GM18517 (cell line): ENCODE measurements around the gene HES3.

Experiments
- ATAC-seq: cut with Tn5 transposase; IDR thresholded peaks from one replicate; pipeline ENCODE4 v1.9.1; 2021; ENCODE audit warnings: mild to moderate bottlenecking, moderate library complexity; ENCODE audit not compliant: unreplicated experiment

Gene HES3

DNA sequence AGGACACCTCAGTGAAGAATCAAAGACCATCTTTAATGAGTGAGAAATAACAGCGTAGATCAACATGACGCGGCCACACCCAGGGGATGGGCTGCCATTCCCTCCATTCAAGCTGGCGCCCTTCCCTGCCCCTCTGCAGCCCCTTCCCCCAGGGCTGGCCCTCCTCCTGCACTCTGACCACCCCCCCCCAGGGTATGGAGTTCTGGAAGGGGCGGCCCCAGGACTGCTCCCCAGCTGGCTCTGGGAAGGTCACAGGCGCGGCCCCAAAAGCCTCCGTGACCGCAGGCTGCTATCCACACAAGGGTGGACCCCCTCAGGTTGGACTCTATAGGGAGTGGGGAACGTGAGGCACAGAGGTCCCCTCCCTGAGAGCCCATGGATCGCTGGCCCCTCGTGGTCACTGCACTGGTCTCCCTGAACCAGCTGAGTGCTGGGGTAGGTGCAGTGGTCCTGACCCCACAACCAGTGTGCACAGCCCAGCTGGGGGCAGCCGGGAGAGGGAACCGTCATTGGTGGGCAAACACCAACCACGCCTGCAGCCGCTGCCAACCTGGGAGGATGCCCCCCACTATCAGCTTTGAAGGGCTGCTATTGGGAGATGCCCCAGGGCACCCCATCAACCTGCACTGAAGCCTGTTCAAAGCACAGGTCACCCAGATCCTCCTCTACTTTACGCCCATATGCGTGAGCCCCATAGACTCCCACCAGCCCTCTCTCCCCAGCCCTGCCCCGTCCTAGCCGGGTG lies 33.0 kb downstream of the HES3 start:
- ATAC-seq = no peak

DNA sequence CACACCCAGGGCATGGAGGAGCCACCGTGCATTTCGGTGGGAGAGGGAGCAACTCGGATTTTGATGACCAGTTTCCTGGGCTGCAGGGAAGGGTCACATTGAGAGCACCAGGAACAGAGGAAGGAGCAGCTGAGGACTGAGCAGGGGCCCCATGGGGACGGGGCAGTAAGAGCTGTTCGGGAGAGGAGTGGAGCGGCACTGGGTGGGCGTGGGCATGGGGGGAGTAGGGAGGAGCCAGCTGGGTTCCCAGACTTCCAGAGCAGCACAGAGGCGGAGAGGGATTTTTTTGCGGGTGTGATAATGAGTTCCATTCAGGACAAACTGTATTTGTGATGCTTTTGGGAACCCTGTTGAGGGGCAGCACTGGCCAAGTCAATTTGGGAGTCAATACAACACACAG lies 34.3 kb downstream of the HES3 start:
- no peak for ATAC-seq

DNA sequence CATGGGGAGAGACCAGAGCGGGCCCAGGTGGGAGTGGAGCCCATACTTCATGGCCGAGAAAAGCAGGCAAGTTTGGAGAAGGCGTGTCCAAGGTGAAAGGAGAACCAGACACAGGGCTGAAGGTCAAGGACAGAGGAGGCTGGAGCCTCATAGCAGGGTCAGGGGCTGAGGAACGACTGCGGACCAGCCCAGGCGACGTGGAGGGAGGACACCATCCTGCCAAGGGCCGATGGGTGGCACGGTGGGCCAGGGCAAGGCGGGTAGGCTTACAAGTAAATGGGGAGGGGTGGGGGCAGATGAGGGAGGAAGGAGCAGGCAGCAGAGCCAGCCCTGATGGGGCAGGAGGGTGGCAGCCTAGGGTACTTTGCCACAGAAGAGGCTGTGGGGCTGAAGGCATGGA lies 35.1 kb downstream of the HES3 start:
- ATAC-seq = no peak

DNA sequence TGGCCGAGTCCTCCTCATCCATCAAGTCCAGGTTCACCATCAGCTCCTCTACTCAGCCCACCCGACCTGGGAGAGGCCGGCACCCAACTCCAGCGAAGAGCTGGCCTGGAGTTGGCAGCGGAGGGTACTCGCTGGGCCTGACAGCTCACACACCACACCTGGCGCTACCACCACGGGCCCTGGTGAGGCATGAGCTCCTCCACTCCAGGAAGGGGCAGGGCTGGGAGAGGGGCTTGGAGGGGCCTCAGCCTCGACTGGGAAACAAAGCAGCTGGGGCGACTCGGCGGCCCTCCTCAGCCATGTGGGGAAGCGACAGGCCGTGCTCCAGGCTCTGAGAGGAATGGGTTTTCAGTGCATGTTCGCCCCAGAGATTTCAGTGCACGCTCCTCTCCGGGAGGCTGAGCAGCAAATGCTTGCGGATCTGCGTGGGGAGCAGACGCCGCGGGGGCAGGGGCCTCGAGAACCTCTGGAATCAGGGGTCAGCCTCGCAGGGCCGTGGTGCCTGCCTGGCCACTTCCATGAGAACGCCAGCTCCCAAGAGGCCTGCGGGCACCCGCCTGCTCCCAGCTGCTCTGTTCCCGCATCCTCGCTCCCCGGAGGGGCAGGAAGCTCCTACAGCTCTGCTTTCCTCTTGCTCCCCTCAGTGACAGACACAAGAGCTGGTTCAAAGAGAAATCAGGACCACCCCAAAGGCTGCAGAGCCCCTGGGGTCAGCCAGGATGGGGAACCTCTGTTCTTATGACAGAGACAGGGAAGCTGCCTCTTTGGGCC lies 35.8 kb downstream of the HES3 start:
- no peak for ATAC-seq

DNA sequence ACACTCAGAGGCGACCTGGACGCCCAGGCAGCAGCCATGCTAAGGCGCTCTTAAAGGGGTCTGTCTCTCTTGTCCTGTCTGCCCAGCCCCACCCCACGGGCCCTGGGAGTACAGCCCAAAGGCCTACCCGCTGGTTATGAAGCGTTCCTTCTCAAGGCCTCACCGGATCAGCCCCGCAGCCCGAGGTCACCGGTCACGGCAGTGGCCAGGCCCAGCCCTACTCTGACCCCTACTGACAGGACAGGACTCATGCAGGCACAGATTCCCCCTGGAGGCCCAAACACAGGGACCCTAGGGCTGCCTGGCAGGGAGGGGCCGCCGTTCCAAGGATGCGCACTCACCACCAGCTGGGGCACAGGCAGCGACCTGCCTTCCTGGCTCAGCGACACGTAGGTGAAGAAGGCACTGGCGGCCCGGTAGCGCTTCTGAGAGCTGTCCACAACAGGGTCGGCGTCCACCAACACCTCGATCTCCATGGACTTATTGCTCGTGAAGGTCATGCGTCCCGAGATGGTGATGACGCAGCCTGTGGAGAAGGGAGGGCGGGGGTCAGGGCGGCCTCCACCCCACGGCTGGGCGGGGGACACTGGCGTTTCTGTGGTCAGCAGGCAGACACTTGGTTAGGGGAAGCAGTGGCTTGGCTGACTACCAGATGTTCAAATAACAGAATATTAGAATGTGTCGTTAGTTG lies 36.9 kb downstream of the HES3 start:
- ATAC-seq = no peak

DNA sequence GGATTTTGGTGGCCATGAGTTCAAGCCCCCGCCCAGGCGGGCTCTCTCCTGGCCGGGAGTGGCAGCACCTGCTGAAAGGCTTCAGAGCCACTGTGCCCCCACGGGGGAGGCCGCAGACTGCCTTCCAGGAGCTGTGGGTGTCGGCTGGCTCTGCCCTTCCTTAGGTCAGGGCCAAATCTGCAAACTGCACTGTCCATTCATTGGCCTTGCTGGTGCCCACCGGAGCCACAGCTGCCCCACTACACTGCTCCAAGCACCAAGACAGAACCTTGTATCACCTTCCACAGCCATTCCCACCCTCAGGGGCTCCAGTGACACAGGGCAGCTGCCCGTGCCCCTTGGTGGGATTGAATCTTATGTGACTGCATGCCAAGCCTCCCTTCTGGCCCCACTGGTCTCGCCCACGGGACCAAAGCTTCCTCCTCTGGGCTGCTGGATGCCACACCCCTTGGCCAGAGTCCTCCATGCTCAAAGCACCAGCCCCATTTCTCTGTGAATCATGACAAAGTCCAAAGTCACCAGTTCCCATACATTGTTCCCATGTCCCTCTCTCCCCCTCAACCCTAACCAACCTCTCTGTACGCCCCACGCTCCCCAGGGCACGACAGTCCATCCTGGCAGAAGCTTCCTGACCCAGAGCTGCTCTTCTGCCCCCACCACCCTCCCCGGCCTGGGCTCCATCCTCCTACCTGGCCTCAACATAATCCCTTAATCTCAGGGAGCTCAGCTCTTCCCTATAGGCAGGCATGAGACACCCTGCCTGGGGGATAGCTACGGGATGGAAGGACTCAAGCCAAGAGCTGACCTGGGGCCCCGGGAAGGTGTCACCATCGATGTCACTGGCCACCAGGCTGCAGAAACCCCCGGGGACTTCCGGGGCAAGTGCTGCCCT lies 37.8 kb downstream of the HES3 start:
- no peak for ATAC-seq

DNA sequence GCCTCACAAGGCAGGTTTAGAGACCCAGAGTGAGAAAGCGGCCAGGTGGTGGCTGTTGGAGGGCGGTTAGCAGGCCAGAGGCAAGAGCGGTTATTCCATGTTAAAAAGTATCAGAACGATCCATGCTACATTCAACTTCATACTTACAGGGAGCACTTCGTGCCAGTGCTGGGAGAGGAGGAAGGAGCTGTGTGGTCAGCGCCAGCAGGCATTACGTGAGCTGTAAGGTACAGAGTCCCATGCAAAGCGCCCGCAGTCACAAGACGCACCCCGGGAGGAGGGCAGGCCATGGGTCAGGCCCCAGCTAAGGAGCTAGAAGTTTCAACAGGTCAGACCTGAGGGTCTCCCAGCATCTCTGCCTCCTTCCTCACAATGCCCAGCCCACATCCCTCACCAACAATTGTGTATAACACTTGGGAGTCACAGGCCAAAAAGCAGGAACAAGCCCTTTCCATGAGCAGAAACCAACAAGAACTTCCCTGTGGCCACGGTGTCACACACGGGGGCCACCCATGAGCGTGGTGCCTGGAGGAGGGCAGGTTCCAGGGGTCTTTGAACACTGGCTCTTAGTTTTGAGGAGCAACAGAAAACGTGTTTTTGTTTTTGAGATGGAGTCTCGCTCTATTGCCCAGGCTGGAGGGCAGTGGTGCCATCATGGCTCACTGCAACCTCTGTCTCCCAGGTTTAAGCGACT lies 38.7 kb downstream of the HES3 start:
- ATAC-seq = no peak

DNA sequence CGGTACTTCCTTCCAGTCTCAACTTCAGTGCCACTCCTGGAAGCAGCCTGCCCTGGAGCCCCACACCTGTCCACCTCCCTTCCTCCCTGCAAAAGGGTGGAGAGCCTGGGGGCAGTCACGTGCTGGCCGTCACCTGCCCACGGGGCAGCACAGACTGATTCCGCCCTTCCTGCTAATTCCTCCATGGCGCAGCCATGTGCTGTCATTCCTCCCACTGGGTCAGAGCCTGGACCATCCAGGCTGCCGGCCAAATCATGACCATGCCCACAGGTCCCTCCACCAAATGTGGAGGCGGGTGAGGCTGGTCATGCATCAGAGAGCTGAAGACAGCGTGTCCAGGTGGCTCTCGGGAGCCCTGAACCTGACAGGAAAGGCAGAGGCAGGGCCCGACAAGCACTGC lies 41.4 kb downstream of the HES3 start:
- no peak for ATAC-seq

DNA sequence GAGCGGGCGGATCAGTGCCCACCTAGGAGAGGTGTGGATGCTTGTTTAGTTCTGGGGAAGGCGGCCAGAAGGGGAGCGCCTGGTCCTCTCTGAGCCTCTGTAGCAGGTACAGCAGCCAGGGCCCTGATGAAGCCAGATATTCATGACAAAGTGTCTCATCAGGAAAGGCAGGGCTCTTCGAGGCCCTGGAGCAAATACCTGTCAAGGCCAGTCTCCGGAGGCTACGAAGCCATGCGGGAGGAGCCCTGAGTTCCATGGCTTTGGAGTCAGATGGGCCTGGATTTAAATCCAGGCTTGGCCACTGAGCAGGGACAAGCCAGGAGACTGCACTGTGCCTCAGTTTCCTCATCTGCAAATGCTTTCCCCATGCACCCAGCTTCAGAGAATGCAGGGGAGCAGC lies 42.3 kb downstream of the HES3 start:
- no peak for ATAC-seq

DNA sequence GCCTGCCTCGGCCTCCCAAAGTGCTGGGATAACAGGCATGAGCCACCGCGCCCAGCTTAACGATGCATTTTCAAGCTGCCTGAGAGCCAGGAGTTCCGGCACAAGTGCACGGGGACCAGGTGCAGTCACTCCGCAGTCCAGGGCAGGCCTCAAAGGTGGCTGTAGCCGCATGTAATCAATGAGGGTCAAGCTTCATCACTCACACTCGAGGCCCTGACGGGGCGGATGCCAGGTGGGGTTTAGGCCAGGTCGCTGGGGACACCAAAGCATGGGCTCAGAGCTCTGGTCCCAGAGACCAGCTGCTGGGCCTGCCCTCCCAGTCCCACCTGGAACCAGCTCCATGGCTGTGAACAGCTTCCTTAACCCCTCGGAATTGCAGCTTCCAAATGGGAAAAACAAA lies 43.0 kb downstream of the HES3 start:
- no peak for ATAC-seq

DNA sequence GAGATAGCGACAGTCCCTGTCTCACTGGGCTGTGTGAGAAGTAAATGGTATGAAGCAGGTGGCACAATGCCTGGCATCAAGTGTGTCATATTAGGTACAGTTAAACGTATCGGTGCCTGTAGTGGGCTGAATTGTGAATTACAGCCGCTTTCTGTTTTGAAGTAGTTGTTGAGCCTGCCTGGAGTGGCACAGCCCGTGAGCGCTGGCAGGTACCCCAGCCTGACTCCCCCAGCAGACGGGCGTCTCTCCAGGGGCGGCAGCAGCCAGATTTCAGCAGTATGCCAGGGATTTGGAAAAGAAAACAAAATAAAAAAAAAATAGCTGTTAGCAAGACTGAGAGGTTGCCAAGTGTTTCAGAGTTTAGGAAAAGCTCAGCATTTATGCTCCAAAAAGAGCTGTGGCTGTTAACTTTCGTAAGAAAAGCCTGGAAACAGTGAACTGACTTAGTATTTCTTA lies 43.5 kb downstream of the HES3 start:
- ATAC-seq = no peak

DNA sequence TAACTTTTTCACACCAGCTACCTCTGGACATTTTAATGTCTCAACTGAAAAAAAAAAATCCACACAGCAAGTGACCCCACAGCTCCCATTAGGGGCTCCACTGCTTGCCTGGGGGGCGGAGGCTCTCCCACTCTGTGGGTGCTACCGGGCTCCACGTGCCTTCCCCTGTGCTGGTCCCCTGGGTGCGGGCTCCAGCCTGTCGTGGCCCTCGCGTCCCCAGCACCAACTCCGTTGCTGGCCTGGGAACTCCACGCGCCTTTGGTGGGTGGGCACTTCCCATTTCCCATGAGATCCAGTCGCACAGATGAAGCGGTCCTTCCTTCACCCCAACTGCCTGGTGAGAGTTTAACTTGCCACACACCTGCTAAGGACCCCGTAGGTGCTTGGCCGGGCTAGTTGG lies 44.0 kb downstream of the HES3 start:
- no peak for ATAC-seq

DNA sequence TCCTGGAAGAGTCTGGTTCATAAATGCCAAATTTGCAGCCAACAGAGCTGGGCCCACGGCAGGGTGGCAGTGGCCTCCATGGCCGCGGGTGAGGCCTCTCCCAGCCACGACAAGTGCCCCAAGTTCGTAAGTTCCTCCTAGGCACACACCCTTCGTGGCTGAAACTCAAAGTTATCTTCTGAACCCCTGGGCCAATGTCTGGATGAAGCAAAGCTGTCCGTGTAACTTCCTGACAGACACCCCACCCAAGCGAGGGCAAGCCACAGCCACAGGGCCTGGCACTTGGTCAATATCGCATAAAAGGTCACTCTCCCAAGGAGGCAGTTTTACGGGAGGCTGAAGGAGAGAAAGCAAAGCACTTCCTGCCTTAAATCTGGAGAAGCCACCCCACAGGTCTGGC lies 44.7 kb downstream of the HES3 start:
- no peak for ATAC-seq

DNA sequence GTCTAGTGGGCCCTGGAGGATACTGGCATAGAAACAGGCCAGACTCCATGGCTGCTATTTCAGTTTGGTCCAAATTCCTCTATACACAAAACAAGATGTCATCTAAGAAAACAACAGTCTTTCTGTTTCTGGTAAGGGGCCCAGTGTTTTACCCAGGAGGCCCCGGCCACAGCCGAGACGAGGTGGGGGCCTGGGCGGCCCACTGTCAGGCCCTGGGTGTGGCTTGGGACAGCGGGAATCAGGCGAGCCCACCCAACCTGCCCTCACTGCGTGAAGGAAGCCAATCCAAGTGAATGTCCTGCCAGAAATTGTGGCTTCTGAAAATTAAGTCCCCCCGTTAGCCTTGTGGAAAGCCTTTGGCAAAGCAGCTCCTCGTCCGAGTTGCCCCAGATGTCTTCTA lies 48.1 kb downstream of the HES3 start:
- ATAC-seq = no peak

DNA sequence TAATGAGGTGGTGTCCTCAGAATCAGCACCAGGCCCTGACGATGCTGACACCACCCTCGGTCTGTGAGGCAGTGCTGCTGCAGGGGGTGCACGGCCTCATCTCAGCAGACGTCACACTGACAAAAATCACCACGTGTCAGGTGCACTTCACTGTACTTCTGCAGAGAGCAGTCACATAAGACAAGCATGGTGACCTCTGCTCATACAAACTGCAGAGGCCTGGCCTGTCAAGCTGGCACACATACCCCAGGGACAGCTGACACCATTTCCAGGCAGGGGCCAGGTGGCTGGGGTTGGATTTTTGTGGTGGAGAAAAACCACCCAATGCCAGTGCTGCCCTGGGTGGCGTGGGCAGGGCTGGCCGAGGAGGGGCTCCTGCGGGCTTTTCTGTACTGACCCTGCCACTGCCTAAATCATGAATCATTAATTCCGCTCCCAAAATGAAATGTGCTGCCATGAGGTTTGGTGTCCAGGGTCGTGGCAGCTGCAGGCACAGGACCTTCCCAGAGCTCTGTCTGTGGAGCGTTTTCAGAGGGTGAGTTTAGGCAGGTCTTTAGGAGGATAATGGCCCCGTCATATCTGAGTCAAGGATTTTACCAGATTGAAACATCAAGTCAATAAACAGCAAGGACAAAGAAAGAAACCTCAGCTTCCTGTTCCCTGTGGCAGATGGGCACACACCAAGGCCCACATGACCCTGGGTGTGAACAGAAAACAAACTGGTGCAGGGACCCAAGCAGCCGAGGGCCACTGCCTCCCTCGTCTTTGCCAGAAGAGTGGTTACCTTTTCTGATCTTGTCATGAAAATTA lies 50.3 kb downstream of the HES3 start:
- no peak for ATAC-seq

DNA sequence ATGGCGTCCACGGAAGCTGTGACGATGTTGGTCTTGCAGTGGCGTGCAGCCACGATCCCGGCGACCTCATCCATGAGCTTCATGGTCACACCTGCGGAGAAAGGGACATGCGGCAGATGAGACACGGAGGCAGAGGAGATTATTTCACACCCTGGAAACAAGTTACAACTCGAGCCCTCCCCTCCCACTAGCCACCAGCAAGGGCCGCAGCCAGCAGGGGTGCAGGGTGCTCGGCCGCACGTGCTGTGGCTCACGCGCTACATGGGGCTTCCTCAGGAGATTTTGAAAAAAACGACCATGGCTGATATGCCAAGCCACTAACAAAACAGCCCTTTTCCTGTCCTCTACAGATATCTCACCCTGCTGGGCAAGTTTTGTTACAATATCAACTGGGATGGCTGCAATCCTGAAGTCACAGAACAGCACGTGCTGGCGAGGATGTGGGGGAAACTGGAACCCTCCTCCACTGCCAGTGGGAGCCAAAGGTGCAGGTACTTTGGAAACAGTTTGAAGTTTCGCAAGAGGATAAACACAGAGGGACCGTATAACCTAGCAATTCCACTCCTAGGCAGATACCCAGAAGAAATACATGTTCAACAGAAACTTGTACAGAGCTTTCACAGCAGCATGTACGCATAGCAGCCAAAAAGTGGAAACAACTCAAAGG lies 51.0 kb downstream of the HES3 start:
- no peak for ATAC-seq
